T-cell (primary cell): ENCODE results near the gene PCP4L1. TPM values are rescaled to one million over a fixed set of nuclear protein-coding genes. Genes with fewer than 3 reads are reported as not detected.

Source experiments
- ATAC-seq, 4 experiments: fragments of 200-7000 bp in 3 of 4; fragments of 150-1000 bp in 1 of 4; cut with Tn5 transposase; replicated peaks in 1 of 4; 1 replicate in 3 of 4; 2 replicates in 1 of 4; pipeline ENCODE4 v1.10.0; 2021; ENCODE audit warnings: moderate library complexity in 3 of 4, mild to moderate bottlenecking in 2 of 4, moderate number of reproducible peaks in 1 of 4
- CTCF ChIA-PET, 2 donors: fragments of 300-600 bp; sonication (Branson Sonifier 250); formaldehyde crosslinking; loops; one replicate each; lab custom pipeline; 2022; ENCODE audit warnings: antibody characterized with exemption in 2 of 2; lab: Charles Lee
- POLR2A ChIA-PET, 2 donors: fragments of 300-600 bp; sonication (Branson Sonifier 250); formaldehyde crosslinking; loops; one replicate each; lab custom pipeline; 2022; ENCODE audit warnings: antibody characterized with exemption in 2 of 2; lab: Charles Lee
- DNase-seq, 35 experiments: peaks; one replicate each; pipeline versions ENCODE4 v3.0.0 to v3.0.0-alpha.2; 2013 to 2023
- H3K27ac ChIP-seq: one replicate; pipeline ENCODE4 v1.5.1; 2013; ENCODE audit warnings: low read length
- H3K27me3 ChIP-seq, 2 experiments: replicated peaks in 1 of 2; 1 replicate in 1 of 2; 2 replicates in 1 of 2; pipeline versions ENCODE4 v1.6.1 to v1.7.0; 2013; ENCODE audit warnings: low read length in 1 of 2, mixed read lengths in 1 of 2; ENCODE audit not compliant: control insufficient read depth in 2 of 2, insufficient read depth in 2 of 2; ENCODE audit errors: extremely low read depth in 1 of 2
- H3K36me3 ChIP-seq, 2 donors: 1 replicate in 1 of 2; 2 replicates in 1 of 2; pipeline versions ENCODE4 v1.6.1 to v1.7.0; 2013; ENCODE audit warnings: low read length in 1 of 2; ENCODE audit not compliant: control insufficient read depth in 2 of 2, insufficient read depth in 1 of 2; ENCODE audit errors: extremely low read depth in 1 of 2
- H3K4me1 ChIP-seq, 2 experiments: 1 replicate in 1 of 2; 2 replicates in 1 of 2; pipeline versions ENCODE4 v1.6.1 to v1.7.0; 2013; ENCODE audit warnings: low read length in 2 of 2, mixed read lengths in 1 of 2; ENCODE audit not compliant: insufficient read depth in 2 of 2, control insufficient read depth in 1 of 2; ENCODE audit errors: extremely low read depth in 1 of 2
- H3K4me3 ChIP-seq, 2 donors: 1 replicate in 1 of 2; 2 replicates in 1 of 2; pipeline versions ENCODE4 v1.5.1 to v1.7.0; 2013; ENCODE audit warnings: mild to moderate bottlenecking in 2 of 2, low read length in 1 of 2, moderate library complexity in 1 of 2; ENCODE audit not compliant: control insufficient read depth in 1 of 2; ENCODE audit errors: extremely low read depth in 1 of 2
- H3K9me3 ChIP-seq: 2 replicates; pipeline ENCODE4 v1.7.0; 2013
- H3K27ac Mint-ChIP-seq, 2 donors: one replicate each; pipeline ENCODE4 v1.8.0; 2020 to 2021; ENCODE audit warnings: mild to moderate bottlenecking in 2 of 2, mixed read lengths in 2 of 2
- H3K27me3 Mint-ChIP-seq, 2 donors: one replicate each; pipeline ENCODE4 v1.8.0; 2021 to 2022; ENCODE audit warnings: mixed read lengths in 2 of 2
- H3K36me3 Mint-ChIP-seq: one replicate; pipeline ENCODE4 v1.8.0; 2021; ENCODE audit warnings: mixed read lengths
- H3K4me1 Mint-ChIP-seq, 3 donors: one replicate each; pipeline ENCODE4 v1.8.0; 2020 to 2022; ENCODE audit warnings: mixed read lengths in 3 of 3, mild to moderate bottlenecking in 1 of 3
- H3K4me3 Mint-ChIP-seq, 3 donors: one replicate each; pipeline ENCODE4 v1.8.0; 2020 to 2022; ENCODE audit warnings: mild to moderate bottlenecking in 3 of 3, mixed read lengths in 3 of 3, moderate library complexity in 3 of 3
- H3K9me3 Mint-ChIP-seq, 3 donors: one replicate each; pipeline ENCODE4 v1.8.0; 2020 to 2022; ENCODE audit warnings: mixed read lengths in 3 of 3
- WGBS: methylation state at CpG from one replicate; pipeline ENCODE4 v1.1.5; 2013; ENCODE audit warnings: missing lambda C conversion rate; ENCODE audit not compliant: insufficient coverage; 5-methylcytosine and 5-hydroxymethylcytosine counted together
- total RNA-seq, 35 experiments: library from RNA in 6 of 35; stranded (reverse) in 6 of 35; fragments of 120-200 nt in 1 of 35; gene quantifications; one replicate each; pipeline versions ENCODE4 v1.2.1 to v1.2.4 and lab custom pipeline; 2013 to 2026

PCP4L1 gene
- total RNA-seq, 5 donors from 2014 or later (not counting 1 experiment from before 2014, with no cell fraction given), result not detected

DNA sequence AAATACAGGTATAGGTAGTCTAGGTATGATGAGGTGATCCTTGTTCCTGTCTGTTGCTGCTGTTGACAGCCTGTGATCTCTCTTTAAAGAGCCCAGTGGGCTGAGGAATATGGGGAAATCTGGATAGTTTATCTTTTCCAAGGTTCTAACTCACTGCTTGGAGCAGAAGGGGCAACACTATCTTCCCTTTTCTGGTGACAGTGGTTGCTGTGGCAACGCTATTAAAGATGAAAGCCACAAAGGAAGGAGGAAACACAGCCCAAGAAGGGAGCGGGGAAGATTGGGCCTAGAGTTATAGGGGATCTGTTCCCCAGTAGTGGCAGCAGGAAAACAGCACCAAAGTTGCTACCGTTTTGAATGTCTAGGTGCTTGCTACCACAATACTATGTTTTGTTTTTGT, 8.8 kb downstream of the PCP4L1 start:
- ATAC-seq (no peak), DNase-seq (no peak)
- POLR2A ChIA-PET, result no interaction called here
- Histone ChIP-seq H3K4me1 (no peaks in the 10 kb centered on the region), H3K27me3 (peaks cover 2 to 24% of the 10 kb centered on the region in 2 experiments), H3K36me3 (no peaks in the 10 kb centered on the region), H3K4me3 (no peak overlapping the region), H3K27ac (no peak overlapping the region), H3K9me3 (no peaks in the 10 kb centered on the region)
- 0% methylated on average over 1 of the region's 3 CpGs for WGBS
- Mint-ChIP-seq H3K4me1 (no peaks in the 10 kb centered on the region), H3K27me3 (peaks cover 18 to 23% of the 10 kb centered on the region in 2 donors), H3K27ac (no peak overlapping the region), H3K9me3 (no peaks in the 10 kb centered on the region), H3K4me3 (no peak overlapping the region), H3K36me3 (no peaks in the 10 kb centered on the region)
- CTCF ChIA-PET, result no interaction called here

DNA sequence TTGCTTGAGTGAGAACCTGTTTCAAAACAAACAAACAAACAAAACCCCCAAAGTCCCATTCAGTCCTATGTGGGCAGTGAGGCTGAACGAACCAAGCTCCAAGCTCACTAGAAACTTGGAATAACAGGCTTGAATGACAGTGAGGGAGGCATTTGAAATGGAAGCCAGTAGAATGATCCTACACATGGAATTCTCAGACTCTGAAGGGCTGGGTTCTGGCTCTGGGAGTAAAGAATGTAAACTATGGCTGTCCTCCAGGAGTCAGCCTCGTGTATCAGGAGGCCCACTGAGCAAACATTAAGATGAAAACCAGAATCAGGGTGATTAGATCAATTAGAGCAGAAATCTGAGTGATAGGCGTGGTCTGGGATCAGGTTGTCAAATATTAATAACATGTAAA, 14.9 kb downstream of the PCP4L1 start:
- H3K4me3 Mint-ChIP-seq, result no peak overlapping the region
- H3K27ac ChIP-seq, result no peak overlapping the region
- ChIA-PET POLR2A (no interaction called here), CTCF (no interaction called here)
- no peak overlapping the region for H3K4me3 ChIP-seq
- peaks cover 14 to 18% of the 10 kb centered on the region in 2 donors for H3K27me3 Mint-ChIP-seq
- 30% methylated on average over 1 of the region's 3 CpGs for WGBS
- no peaks in the 10 kb centered on the region for H3K36me3 ChIP-seq
- no peaks in the 10 kb centered on the region for H3K4me1 ChIP-seq
- no peaks in the 10 kb centered on the region for H3K9me3 ChIP-seq
- DNase-seq, result no peak
- H3K4me1 Mint-ChIP-seq, result no peaks in the 10 kb centered on the region
- no peak overlapping the region for H3K27ac Mint-ChIP-seq
- no peaks in the 10 kb centered on the region for H3K9me3 Mint-ChIP-seq
- peaks cover 4% of the 10 kb centered on the region in 2 experiments for H3K27me3 ChIP-seq
- ATAC-seq, result no peak
- no peaks in the 10 kb centered on the region for H3K36me3 Mint-ChIP-seq

DNA sequence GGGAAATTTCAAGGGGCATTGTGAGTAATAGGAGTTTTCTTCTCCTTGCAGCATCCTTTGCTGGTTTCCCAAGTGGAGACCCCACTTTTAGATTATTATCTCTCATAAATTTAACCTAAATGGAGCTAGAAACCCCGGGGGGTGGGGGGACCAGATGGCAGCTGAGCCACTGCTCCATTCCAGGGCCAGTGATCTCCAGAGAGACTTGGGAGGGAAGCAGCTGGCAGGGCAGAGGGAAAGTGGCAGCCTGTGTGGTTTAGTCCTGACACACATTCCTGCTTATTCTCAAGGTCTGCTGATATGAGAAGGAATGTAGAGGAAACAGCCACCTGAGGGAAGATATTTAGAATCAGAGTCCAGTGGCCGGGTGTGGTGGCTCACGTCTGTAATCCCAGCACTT, 16.3 kb downstream of the PCP4L1 start:
- no peak for DNase-seq
- CTCF ChIA-PET, result no interaction called here
- no peaks in the 10 kb centered on the region for H3K9me3 ChIP-seq
- peaks cover 14 to 18% of the 10 kb centered on the region in 2 donors for H3K27me3 Mint-ChIP-seq
- no peaks in the 10 kb centered on the region for H3K36me3 ChIP-seq
- H3K4me1 ChIP-seq, result no peaks in the 10 kb centered on the region
- POLR2A ChIA-PET, result no interaction called here
- no peaks in the 10 kb centered on the region for H3K4me1 Mint-ChIP-seq
- no peak overlapping the region for H3K27ac Mint-ChIP-seq
- H3K4me3 Mint-ChIP-seq, result no peak overlapping the region
- no peaks in the 10 kb centered on the region for H3K9me3 Mint-ChIP-seq
- no peak overlapping the region for H3K27ac ChIP-seq
- peaks cover 2% of the 10 kb centered on the region for H3K36me3 Mint-ChIP-seq
- WGBS, result 33% methylated on average over 1 of the region's 3 CpGs
- H3K4me3 ChIP-seq, result no peak overlapping the region
- peaks cover 4% of the 10 kb centered on the region in 2 experiments for H3K27me3 ChIP-seq
- ATAC-seq, result no peak

DNA sequence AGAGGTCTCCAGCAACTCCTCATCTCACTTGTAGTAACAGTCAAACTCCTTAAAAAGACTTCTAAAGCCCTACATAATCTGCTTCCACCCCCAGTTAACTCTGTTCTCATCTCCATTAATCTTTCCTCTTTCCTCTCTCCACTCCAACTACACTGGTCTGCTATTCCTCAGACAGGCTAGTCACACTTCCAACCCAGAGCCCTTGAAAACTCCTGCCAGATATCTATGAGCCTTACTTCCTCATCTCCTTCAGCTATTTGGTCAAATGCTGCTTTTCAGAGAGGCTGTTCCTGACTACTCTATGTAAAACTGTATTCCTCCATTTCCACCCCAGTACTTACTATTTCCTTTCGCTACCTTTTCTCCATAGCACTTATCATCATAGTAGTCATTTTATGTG, 24.4 kb downstream of the PCP4L1 start:
- CTCF ChIA-PET, result interaction anchor here in 1 of 2 donors (0.6 to 0.9 kb wide), 2 partner anchors 25 to 58 kb away, joined by 4 to 7 read pairs; no protein-coding TSS in a partner anchor
- no peak overlapping the region for H3K4me3 Mint-ChIP-seq
- H3K36me3 Mint-ChIP-seq, result peaks cover 2% of the 10 kb centered on the region
- no peak overlapping the region for H3K27ac Mint-ChIP-seq
- H3K9me3 Mint-ChIP-seq, result no peaks in the 10 kb centered on the region
- Histone ChIP-seq H3K36me3 (no peaks in the 10 kb centered on the region), H3K4me1 (no peaks in the 10 kb centered on the region), H3K27me3 (peaks cover 0 to 3% of the 10 kb centered on the region in 2 experiments), H3K27ac (no peak overlapping the region), H3K4me3 (no peak overlapping the region), H3K9me3 (no peaks in the 10 kb centered on the region)
- no CpG with 5 or more reads among the region's 1 CpG for WGBS
- ATAC-seq (no peak), DNase-seq (no peak)
- H3K4me1 Mint-ChIP-seq, result no peaks in the 10 kb centered on the region
- POLR2A ChIA-PET, result no interaction called here
- peaks cover 0 to 8% of the 10 kb centered on the region in 2 donors for H3K27me3 Mint-ChIP-seq

DNA sequence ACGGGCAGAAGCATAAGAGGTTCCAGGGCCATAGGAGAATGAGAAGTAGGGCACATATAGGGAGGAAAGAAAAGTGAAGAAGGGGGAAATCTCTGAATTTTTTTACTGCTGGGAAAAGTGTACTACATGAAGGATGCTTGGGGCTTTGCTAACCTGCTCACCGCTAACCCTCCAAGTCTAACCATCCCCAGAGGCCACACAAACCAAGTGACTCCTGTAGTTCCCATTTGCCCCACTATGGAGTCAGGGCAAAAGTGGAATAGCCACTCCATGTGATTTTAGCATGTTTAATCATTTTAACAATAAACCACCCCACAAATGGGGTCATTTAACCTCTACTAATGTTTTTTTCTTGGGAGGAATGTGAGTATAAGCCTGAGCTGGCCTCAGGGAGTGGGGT, 26.6 kb downstream of the PCP4L1 start:
- WGBS, result no CpG with 5 or more reads among the region's 2 CpGs
- DNase-seq (no peak), ATAC-seq (no peak)
- H3K4me1 ChIP-seq, result no peaks in the 10 kb centered on the region
- Mint-ChIP-seq H3K9me3 (no peaks in the 10 kb centered on the region), H3K36me3 (no peaks in the 10 kb centered on the region), H3K4me1 (no peaks in the 10 kb centered on the region), H3K27me3 (peaks cover 0 to 8% of the 10 kb centered on the region in 2 donors), H3K27ac (no peak overlapping the region), H3K4me3 (no peak overlapping the region)
- H3K27me3 ChIP-seq, result peaks cover 0 to 3% of the 10 kb centered on the region in 2 experiments
- ChIA-PET CTCF (interaction anchor here (0.7 to 1.0 kb wide), 2 partner anchors 14 to 37 kb away, joined by 3 to 6 read pairs; no protein-coding TSS in a partner anchor), POLR2A (interaction anchor here in 1 of 2 donors (0.6 kb wide), 1 partner anchor 164 kb away, joined by 4 read pairs; no protein-coding TSS in a partner anchor)
- H3K27ac ChIP-seq, result no peak overlapping the region
- H3K9me3 ChIP-seq, result no peaks in the 10 kb centered on the region
- H3K36me3 ChIP-seq, result no peaks in the 10 kb centered on the region
- H3K4me3 ChIP-seq, result no peak overlapping the region

DNA sequence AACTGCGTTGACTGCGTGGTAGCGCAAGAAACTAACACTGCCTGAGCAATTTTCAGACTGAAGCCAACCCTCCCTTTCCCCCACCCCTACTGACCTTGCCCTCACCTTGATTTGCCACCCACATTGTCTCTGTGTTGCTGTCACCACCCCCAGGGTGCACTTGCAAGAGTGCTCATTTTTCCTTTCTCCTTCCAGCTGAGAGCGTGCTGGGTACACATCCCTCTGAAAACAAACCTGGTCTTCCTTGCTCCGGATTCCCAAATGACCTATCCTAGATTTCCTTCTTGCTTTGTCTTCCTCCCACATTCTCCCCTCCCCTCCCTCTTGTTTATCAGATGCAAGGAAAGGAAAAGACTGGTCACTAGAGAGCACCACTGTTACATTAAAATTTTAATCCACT, 27.0 kb downstream of the PCP4L1 start:
- no peaks in the 10 kb centered on the region for H3K36me3 ChIP-seq
- Mint-ChIP-seq H3K27me3 (peaks cover 0 to 8% of the 10 kb centered on the region in 2 donors), H3K4me3 (no peak overlapping the region), H3K4me1 (no peaks in the 10 kb centered on the region), H3K27ac (no peak overlapping the region), H3K9me3 (no peaks in the 10 kb centered on the region), H3K36me3 (no peaks in the 10 kb centered on the region)
- no peaks in the 10 kb centered on the region for H3K4me1 ChIP-seq
- CTCF ChIA-PET, result interaction anchor here (0.7 to 1.0 kb wide), 2 partner anchors 14 to 36 kb away, joined by 3 to 6 read pairs; no protein-coding TSS in a partner anchor
- DNase-seq (no peak), ATAC-seq (no peak)
- H3K9me3 ChIP-seq, result no peaks in the 10 kb centered on the region
- WGBS, result 77% methylated on average over 2 of the region's 5 CpGs
- POLR2A ChIA-PET, result interaction anchor here in 1 of 2 donors (0.6 kb wide), 1 partner anchor 165 kb away, joined by 4 read pairs; no protein-coding TSS in a partner anchor
- no peak overlapping the region for H3K4me3 ChIP-seq
- no peak overlapping the region for H3K27ac ChIP-seq
- H3K27me3 ChIP-seq, result peaks cover 0 to 3% of the 10 kb centered on the region in 2 experiments
